Measurements from ENCODE around the gene SSR1. TPM values are rescaled to one million over a fixed set of nuclear protein-coding genes. Genes with fewer than 3 reads are reported as not detected.

SSR1 gene
- total and polyA plus RNA-seq, 2 of the 13 experiments (the other 11 are each of a cell fraction or from before 2014, with no cell fraction given): 203 to 243 TPM

- peaks cover 28 to 87% of the 10 kb centered on the region in 2 experiments for H3K36me3 ChIP-seq (replicated peaks in 1 of 2; ENCODE audit: control insufficient read depth in 1 of 2, insufficient read depth in 2 of 2, low read length in 2 of 2)
- ChIA-PET POLR2A (no interaction called here), CTCF (ENCODE audit: low intra/inter-chr PET ratio, low total read pairs) (no interaction called here)
- no peak; the same call in 2 of the 3 replicates for ATAC-seq
- no peak for DNase-seq (ENCODE audit: low spot score)
- H3K4me2 ChIP-seq (ENCODE audit: low read depth, low read length): no peak overlapping the region
- in situ Hi-C loops (cut with HindIII; ENCODE audit: extremely low pct_ligation_motif_present, low pct_unique_long_range_greater_than_20kb) (no loop called here), intact Hi-C loops (cut with micrococcal nuclease; ENCODE audit: unreplicated experiment) (no loop called here)
- no peak overlapping the region for H3K4me3 ChIP-seq (replicated peaks in 1 of 3; ENCODE audit: insufficient read depth in 1 of 3, low read depth in 2 of 3, low read length in 3 of 3)
- WGBS (ENCODE audit: low lambda C conversion rate): 92% methylated on average over 6 of the region's 6 CpGs
- no TSS peak for BruUV-seq (replicated peaks)
- FAIRE-seq: no peak
- no peaks in the 10 kb centered on the region for H3K4me1 ChIP-seq (ENCODE audit: insufficient read depth, low read length)
- no peak overlapping the region for H2AFZ ChIP-seq (ENCODE audit: low read length)
- TF ChIP-seq RBM22 (optimal IDR thresholded peaks at IDR 0.05; ENCODE audit: low read length) (peak; percentile 45), MIXL1 (CRISPR knock-in tag; IDR thresholded peaks at IDR 0.05) (no peak), E2F5 (CRISPR knock-in tag; conservative IDR thresholded peaks at IDR 0.05) (no peak)
- no peaks in the 10 kb centered on the region for H3K9me3 ChIP-seq (ENCODE audit: low read length)
- no peaks in the 10 kb centered on the region for H3K27me3 ChIP-seq (ENCODE audit: control insufficient read depth in 1 of 2, insufficient read depth in 2 of 2, low read length in 2 of 2)
- peaks cover 2% of the 10 kb centered on the region for H3K79me2 ChIP-seq (ENCODE audit: insufficient read depth, low read length)
- H3K9ac ChIP-seq (ENCODE audit: insufficient read depth, low read depth, low read length): no peak overlapping the region
- no peak overlapping the region for H3K27ac ChIP-seq (ENCODE audit: extremely low read length, insufficient read depth, low read length)
- no peaks in the 10 kb centered on the region; the same call in 1 of the 2 replicates for H4K20me1 ChIP-seq (ENCODE audit: insufficient read depth, low read length)
These were observed 20.3 kb downstream of the SSR1 start for GRCh38 chr6:7292596-7293255.

GRCh38 chr6:7290079-7290478 is 22.9 kb downstream of the SSR1 start:
- TF ChIP-seq NR2F6 (IDR thresholded peaks at IDR 0.05) (no peak), NR2F6 (CRISPR knock-in tag; IDR thresholded peaks at IDR 0.05) (no peak), ZNF18 (CRISPR knock-in tag; IDR thresholded peaks at IDR 0.05; ENCODE audit: insufficient replicate concordance) (no peak), MAFK (conservative IDR thresholded peaks at IDR 0.05 in 1 of 2, IDR thresholded peaks at IDR 0.05 in 1 of 2; ENCODE audit: low read length in 2 of 2) (peak; percentile 49 to 68), MAFF (IDR thresholded peaks at IDR 0.05; ENCODE audit: low read depth, low read length) (peak; percentile 56; the same call in 1 of the 2 replicates)
- no peaks in the 10 kb centered on the region for H3K4me1 ChIP-seq (ENCODE audit: insufficient read depth, low read length)
- no peaks in the 10 kb centered on the region for H3K9me3 ChIP-seq (ENCODE audit: low read length)
- peaks cover 2% of the 10 kb centered on the region for H3K79me2 ChIP-seq (ENCODE audit: insufficient read depth, low read length)
- no peak for ATAC-seq
- H3K9ac ChIP-seq (ENCODE audit: insufficient read depth, low read depth, low read length): no peak overlapping the region
- FAIRE-seq: no peak
- DNase-seq (ENCODE audit: low spot score): no peak
- WGBS (ENCODE audit: low lambda C conversion rate): 98% methylated on average over 1 of the region's 1 CpG
- no peak overlapping the region for H3K27ac ChIP-seq (ENCODE audit: extremely low read length, insufficient read depth, low read length)
- in situ Hi-C loops (cut with HindIII; ENCODE audit: extremely low pct_ligation_motif_present, low pct_unique_long_range_greater_than_20kb): no loop called here
- peaks cover 24 to 88% of the 10 kb centered on the region in 2 experiments for H3K36me3 ChIP-seq (replicated peaks in 1 of 2; ENCODE audit: control insufficient read depth in 1 of 2, insufficient read depth in 2 of 2, low read length in 2 of 2)
- no TSS peak for BruUV-seq (replicated peaks)
- no peak overlapping the region for H2AFZ ChIP-seq (ENCODE audit: low read length)
- H3K4me3 ChIP-seq (replicated peaks in 1 of 3; ENCODE audit: insufficient read depth in 1 of 3, low read depth in 2 of 3, low read length in 3 of 3): no peak overlapping the region
- no peaks in the 10 kb centered on the region for H4K20me1 ChIP-seq (ENCODE audit: insufficient read depth, low read length)
- H3K27me3 ChIP-seq (ENCODE audit: control insufficient read depth in 1 of 2, insufficient read depth in 2 of 2, low read length in 2 of 2): no peaks in the 10 kb centered on the region
- ChIA-PET POLR2A (no interaction called here), CTCF (ENCODE audit: low intra/inter-chr PET ratio, low total read pairs) (no interaction called here)
- H3K4me2 ChIP-seq (ENCODE audit: low read depth, low read length): no peak overlapping the region
- intact Hi-C loops (cut with micrococcal nuclease; ENCODE audit: unreplicated experiment): no loop called here
